Keratinocyte (primary cell): ENCODE data around the gene PPIP5K2. TPM values are rescaled to one million over a fixed set of nuclear protein-coding genes. Genes with fewer than 3 reads are reported as not detected.

ENCODE experiments used
- DNase-seq: peaks from one replicate; pipeline ENCODE4 v3.0.0-alpha.2; 2011; ENCODE audit warnings: low read depth, missing footprints, low spot score
- FAIRE-seq: peaks from 2 replicates; lab custom pipeline; 2011; peaks lifted over from hg19 to GRCh38; lab: Jason Lieb, UNC
- H2AFZ ChIP-seq: 2 replicates; pipeline ENCODE4 v1.6.0; 2012; ENCODE audit warnings: low read length, control low read depth, inconsistent platforms; ENCODE audit not compliant: control insufficient read depth
- H3K27ac ChIP-seq: 2 replicates; pipeline ENCODE4 v1.5.1; 2011; ENCODE audit warnings: low read length; ENCODE audit not compliant: control insufficient read depth, insufficient read depth
- H3K27me3 ChIP-seq: 3 replicates; pipeline ENCODE4 v1.6.0; 2011; ENCODE audit warnings: low read length; ENCODE audit not compliant: control insufficient read depth, insufficient read depth; ENCODE audit errors: extremely low read depth
- H3K36me3 ChIP-seq, 2 experiments: 2 replicates in 1 of 2; 3 replicates in 1 of 2; pipeline ENCODE4 v1.5.1; 2011; ENCODE audit warnings: low read length in 2 of 2, mild to moderate bottlenecking in 1 of 2; ENCODE audit not compliant: control insufficient read depth in 2 of 2, insufficient read depth in 2 of 2; ENCODE audit errors: extremely low read depth in 1 of 2
- H3K4me1 ChIP-seq: 3 replicates; pipeline ENCODE4 v1.5.1; 2011; ENCODE audit warnings: low read length; ENCODE audit not compliant: control insufficient read depth, insufficient read depth; ENCODE audit errors: extremely low read depth
- H3K4me2 ChIP-seq: 3 replicates; pipeline ENCODE4 v1.6.0; 2011; ENCODE audit warnings: low read depth, low read length; ENCODE audit not compliant: control insufficient read depth, insufficient read depth; ENCODE audit errors: extremely low read depth
- H3K4me3 ChIP-seq, 3 experiments: fragments of 200-600 bp in 1 of 3; sonication (generic) in 1 of 3; 2 replicates in 2 of 3; 3 replicates in 1 of 3; pipeline ENCODE4 v1.5.1; 2011 to 2016; ENCODE audit warnings: low read length in 3 of 3, mild to moderate bottlenecking in 3 of 3, control low read depth in 2 of 3, inconsistent platforms in 1 of 3, low read depth in 1 of 3, mixed read lengths in 1 of 3, mixed run types in 1 of 3, moderate library complexity in 1 of 3; ENCODE audit not compliant: control insufficient read depth in 2 of 3, insufficient read depth in 2 of 3; ENCODE audit errors: extremely low read depth in 1 of 3
- H3K79me2 ChIP-seq: 2 replicates; pipeline ENCODE4 v1.6.0; 2012; ENCODE audit warnings: low read length; ENCODE audit not compliant: control insufficient read depth, insufficient read depth
- H3K9ac ChIP-seq: 3 replicates; pipeline ENCODE4 v1.6.0; 2011; ENCODE audit warnings: low read length; ENCODE audit not compliant: control insufficient read depth, insufficient read depth; ENCODE audit errors: extremely low read depth
- H3K9me1 ChIP-seq: 3 replicates; pipeline ENCODE4 v1.6.0; 2011; ENCODE audit warnings: low read length; ENCODE audit not compliant: control insufficient read depth, insufficient read depth; ENCODE audit errors: extremely low read depth
- H3K9me3 ChIP-seq: 2 replicates; pipeline ENCODE4 v1.5.1; 2012; ENCODE audit warnings: low read depth, low read length; ENCODE audit not compliant: control insufficient read depth
- H4K20me1 ChIP-seq: 3 replicates; pipeline ENCODE4 v1.6.0; 2011; ENCODE audit warnings: low read length; ENCODE audit not compliant: control insufficient read depth, insufficient read depth; ENCODE audit errors: extremely low read depth
- CTCF ChIP-seq, 3 experiments: IDR thresholded peaks in 1 of 3; conservative IDR thresholded peaks in 1 of 3; optimal IDR thresholded peaks in 1 of 3; 2 replicates in 2 of 3; 3 replicates in 1 of 3; pipeline versions ENCODE3 to v1.5.1; 2011; ENCODE audit warnings: low read length in 3 of 3, mild to moderate bottlenecking in 3 of 3, moderate library complexity in 2 of 3, control low read depth in 1 of 3, inconsistent platforms in 1 of 3; ENCODE audit not compliant: insufficient read depth in 2 of 3; ENCODE audit errors: extremely low read depth in 1 of 3
- EZH2 ChIP-seq: IDR thresholded peaks from one replicate; pipeline ENCODE4 v1.6.1; 2012; ENCODE audit warnings: inconsistent platforms, mild to moderate bottlenecking, low read length, moderate library complexity
- dilution Hi-C: fragments of 300-500 bp; cut with MboI; formaldehyde crosslinking; loops from one replicate; pipeline ENCODE4 v1.7.0; 2020; ENCODE audit warnings: low sequenced_read_pairs; ENCODE audit not compliant: extremely low pct_ligation_motif_present
- polyA plus RNA-seq, 5 experiments: library from polyadenylated mRNA; depleted of rRNA in 3 of 5; stranded (reverse) in 3 of 5; stranded (forward) in 1 of 5; unstranded in 1 of 5; fragments of >200 nt; gene quantifications; 1 replicate in 1 of 5; 2 replicates in 3 of 5; 3 replicates in 1 of 5; pipeline versions ENCODE4 v1.2.1 to v1.2.3, GENCODE V29; 2011 to 2012; ENCODE audit warnings: missing spikeins in 2 of 5, low read depth in 1 of 5, low replicate concordance in 1 of 5

PPIP5K2 gene
- polyA plus RNA-seq, 1 donor (not counting 4 experiments of a cell fraction or from before 2014, with no cell fraction given), result 27.8 TPM

- no peaks in the 10 kb centered on the region for H4K20me1 ChIP-seq
- H3K27ac ChIP-seq, result no peak overlapping the region
- H3K9me3 ChIP-seq, result no peaks in the 10 kb centered on the region
- H3K4me2 ChIP-seq, result no peak overlapping the region
- no peaks in the 10 kb centered on the region for H3K36me3 ChIP-seq
- no peaks in the 10 kb centered on the region for H3K27me3 ChIP-seq
- no peak overlapping the region for H2AFZ ChIP-seq
- no peaks in the 10 kb centered on the region for H3K4me1 ChIP-seq
- no peak overlapping the region for H3K9ac ChIP-seq
- dilution Hi-C loops, result no loop called here
- DNase-seq, result no peak
- H3K9me1 ChIP-seq, result no peaks in the 10 kb centered on the region
- no peak overlapping the region for H3K4me3 ChIP-seq
- TF ChIP-seq CTCF (optimal IDR thresholded peaks at IDR 0.05 in 1 of 3, IDR thresholded peaks at IDR 0.05 in 1 of 3, conservative IDR thresholded peaks at IDR 0.05 in 1 of 3; ENCODE audit: extremely low read depth in 1 of 3, insufficient read depth in 2 of 3, low read length in 3 of 3) (no peak), EZH2 (no peak)
- FAIRE-seq, result no peak
- H3K79me2 ChIP-seq, result no peaks in the 10 kb centered on the region
Measured at GRCh38 chr5:103237778-103238177, 117.7 kb downstream of the PPIP5K2 start.

GRCh38 chr5:103243665-103244064 is 123.6 kb downstream of the PPIP5K2 start:
- no peaks in the 10 kb centered on the region for H3K79me2 ChIP-seq
- DNase-seq (no peak), FAIRE-seq (no peak)
- H3K4me3 ChIP-seq, result no peak overlapping the region
- no peaks in the 10 kb centered on the region for H3K9me1 ChIP-seq
- no peak overlapping the region for H3K27ac ChIP-seq
- no peak overlapping the region for H3K9ac ChIP-seq
- no peak overlapping the region for H3K4me2 ChIP-seq
- no peaks in the 10 kb centered on the region for H4K20me1 ChIP-seq
- dilution Hi-C loops, result no loop called here
- no peak overlapping the region for H2AFZ ChIP-seq
- H3K27me3 ChIP-seq, result no peaks in the 10 kb centered on the region
- H3K4me1 ChIP-seq, result no peaks in the 10 kb centered on the region
- H3K9me3 ChIP-seq, result no peaks in the 10 kb centered on the region
- no peak for TF ChIP-seq CTCF (optimal IDR thresholded peaks at IDR 0.05 in 1 of 3, IDR thresholded peaks at IDR 0.05 in 1 of 3, conservative IDR thresholded peaks at IDR 0.05 in 1 of 3; ENCODE audit: extremely low read depth in 1 of 3, insufficient read depth in 2 of 3, low read length in 3 of 3)
- no peak for TF ChIP-seq EZH2
- no peaks in the 10 kb centered on the region for H3K36me3 ChIP-seq
